Measurements from ENCODE around the gene SLC44A1.

GRCh38 chr9:105484226-105484625, 239.8 kb downstream of the SLC44A1 start:
- TF ChIP-seq ZNF274 (IDR thresholded peaks at IDR 0.05; ENCODE audit: low read depth, low read length) (no peak), SUZ12 (IDR thresholded peaks at IDR 0.05; ENCODE audit: extremely low read depth, insufficient read depth, insufficient read length) (no peak), YY1 (IDR thresholded peaks at IDR 0.05; ENCODE audit: insufficient read depth, insufficient read length) (no peak)
